GM21723 (cell line): Measurements from ENCODE around the gene PLCB3.
A peak's percentile ranks its signal among the peaks of the same experiment; 100 is the strongest.

ENCODE experiments used
- ATAC-seq: cut with Tn5 transposase; IDR thresholded peaks from one replicate; pipeline ENCODE4 v1.9.1; 2021; ENCODE audit warnings: mild to moderate bottlenecking, moderate library complexity; ENCODE audit not compliant: unreplicated experiment

Gene PLCB3

DNA sequence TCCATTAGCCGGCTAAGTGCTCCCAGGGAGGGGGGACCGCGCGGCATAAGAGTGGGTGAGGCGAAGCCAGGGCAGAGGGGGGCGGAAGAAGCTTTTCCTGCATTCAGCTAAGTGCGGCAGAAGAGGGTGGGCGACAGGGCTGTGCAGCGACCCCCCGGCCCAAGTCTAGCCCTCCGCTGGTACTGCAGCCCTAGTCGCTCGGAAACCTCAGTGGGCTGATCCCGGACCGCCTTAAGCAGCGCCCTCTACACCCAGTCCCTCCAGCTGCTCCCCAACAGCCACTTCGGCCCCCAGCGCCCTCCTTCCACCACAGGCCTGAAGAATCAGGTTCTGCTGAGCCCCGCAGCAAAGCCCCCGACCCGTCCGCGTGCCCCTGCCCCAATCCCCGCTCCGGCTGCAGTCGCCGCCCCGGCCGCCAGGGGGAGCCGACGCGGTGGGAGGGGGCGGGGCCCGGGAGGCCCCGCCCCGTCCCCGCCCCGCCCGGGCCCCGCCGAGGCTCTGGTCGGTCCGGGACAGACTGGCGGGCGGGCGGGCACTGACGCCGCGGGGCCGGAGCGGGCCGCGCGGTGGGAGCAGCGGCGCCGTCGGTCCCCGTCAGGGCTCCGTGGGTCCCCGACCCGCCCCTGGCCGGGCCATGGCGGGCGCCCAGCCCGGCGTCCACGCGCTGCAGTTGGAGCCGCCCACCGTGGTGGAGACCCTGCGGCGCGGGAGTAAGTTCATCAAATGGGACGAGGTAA is at the start of gene PLCB3:
TSS of gene PLCB3 (plus strand) at position 515 of the 737 bp plus-strand sequence. CDS start at position 635, 120 bp downstream.
- no peak for ATAC-seq

DNA sequence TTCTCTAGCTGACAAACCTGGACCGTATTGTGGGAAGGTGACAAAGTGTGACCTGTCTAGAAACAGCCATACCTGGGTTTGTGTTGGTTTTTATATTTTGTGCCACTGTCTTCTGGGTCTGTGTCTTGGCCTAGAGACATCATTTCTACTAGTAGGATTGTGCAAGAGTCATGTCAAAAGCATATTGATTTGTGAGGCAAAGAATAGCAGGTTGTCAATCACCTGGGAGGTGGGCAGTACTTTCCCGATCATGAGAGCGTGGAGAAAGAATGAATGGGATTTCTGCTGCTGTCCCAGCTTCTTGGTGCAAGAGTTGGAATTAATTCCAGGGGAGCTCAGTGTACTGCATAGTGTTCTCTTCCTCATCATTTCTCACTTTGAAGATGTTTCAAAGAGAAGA is 49.8 kb upstream of the PLCB3 start:
- no peak for ATAC-seq

DNA sequence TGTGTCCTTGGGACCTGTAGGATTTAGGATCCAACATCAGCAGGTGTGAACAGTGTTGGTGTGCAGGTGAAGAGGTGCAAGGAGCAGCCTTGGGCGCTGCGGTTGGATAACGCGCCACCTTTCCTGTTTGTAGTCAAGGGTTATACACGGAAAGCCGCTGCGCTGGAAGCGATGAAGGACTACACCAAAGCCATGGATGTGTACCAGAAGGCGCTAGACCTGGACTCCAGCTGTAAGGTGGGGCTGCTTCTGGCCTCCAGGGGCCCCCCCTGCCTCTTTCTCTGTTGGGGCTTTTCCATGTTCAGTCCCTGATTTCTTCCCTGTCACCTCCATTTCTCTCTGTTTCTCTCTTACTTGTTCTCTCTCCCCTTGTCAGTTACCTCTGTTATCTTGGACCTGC is 48.3 kb upstream of the PLCB3 start:
- no peak for ATAC-seq

DNA sequence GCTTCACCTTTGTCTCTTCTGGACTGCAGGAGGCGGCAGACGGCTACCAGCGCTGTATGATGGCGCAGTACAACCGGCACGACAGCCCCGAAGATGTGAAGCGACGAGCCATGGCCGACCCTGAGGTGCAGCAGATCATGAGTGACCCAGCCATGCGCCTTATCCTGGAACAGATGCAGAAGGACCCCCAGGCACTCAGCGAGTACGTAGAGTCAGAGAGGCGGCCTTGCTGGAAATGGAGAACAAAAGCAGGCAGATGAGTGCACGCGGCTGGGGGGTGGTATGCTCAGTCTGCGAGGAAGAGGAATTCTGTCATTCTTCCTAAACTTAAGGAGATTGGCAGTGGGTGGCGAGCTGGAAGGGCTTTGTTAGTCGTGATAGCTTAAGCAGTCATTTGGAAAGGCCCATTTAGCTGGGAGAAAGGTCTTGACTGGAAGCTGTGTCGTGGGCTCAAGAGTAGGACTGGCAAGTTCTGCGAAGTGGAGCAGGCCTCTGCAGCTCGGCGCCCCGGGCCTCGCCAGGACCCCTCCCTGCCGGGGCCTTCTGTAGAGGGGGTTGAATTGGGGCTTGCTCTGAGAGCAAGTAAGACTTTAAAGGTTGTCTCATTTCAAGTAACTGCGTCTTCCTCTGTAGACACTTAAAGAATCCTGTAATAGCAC is 47.8 kb upstream of the PLCB3 start:
- ATAC-seq, result no peak

DNA sequence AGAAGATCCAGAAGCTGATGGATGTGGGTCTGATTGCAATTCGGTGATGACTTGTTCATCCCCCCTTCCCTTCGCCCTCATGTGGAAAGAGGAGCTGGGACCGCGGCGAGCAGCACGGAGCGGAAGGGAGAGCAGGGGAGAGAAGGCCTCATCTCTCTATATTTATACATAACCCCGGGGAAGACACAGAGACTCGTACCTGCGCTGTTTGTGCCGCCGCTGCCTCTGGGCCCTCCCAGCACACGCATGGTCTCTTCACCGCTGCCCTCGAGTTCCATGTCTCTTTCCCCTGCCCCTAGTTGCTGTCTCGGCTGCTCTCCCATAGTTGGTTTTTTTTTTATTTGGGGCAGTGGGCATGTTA is 47.3 kb upstream of the PLCB3 start:
- ATAC-seq, result no peak

DNA sequence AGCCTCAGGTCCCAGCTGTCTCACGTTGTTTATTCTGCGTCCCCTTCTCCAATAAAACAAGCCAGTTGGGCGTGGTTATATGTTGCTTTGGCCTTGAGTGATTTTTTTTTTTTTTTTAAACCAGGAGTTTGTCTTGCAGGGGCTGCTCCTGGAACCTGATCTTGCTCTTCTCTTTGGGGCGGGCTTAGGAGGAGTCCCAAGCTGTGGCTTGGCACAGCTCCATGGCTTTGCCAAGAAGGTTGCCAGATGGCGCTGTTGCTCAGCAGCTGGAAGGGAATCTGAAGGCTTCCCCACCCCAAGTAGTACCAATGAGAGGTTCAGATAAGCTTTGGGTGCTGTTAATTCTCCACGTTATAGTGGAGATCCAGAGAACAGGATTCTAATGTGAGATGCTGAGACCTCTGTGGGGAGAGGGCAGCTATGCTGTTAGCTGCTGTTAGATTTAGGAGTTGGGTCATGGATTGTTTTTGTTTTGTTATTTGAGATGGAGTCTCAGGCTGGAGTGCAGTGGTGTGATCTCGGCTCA is 46.8 kb upstream of the PLCB3 start:
- ATAC-seq, result no peak

DNA sequence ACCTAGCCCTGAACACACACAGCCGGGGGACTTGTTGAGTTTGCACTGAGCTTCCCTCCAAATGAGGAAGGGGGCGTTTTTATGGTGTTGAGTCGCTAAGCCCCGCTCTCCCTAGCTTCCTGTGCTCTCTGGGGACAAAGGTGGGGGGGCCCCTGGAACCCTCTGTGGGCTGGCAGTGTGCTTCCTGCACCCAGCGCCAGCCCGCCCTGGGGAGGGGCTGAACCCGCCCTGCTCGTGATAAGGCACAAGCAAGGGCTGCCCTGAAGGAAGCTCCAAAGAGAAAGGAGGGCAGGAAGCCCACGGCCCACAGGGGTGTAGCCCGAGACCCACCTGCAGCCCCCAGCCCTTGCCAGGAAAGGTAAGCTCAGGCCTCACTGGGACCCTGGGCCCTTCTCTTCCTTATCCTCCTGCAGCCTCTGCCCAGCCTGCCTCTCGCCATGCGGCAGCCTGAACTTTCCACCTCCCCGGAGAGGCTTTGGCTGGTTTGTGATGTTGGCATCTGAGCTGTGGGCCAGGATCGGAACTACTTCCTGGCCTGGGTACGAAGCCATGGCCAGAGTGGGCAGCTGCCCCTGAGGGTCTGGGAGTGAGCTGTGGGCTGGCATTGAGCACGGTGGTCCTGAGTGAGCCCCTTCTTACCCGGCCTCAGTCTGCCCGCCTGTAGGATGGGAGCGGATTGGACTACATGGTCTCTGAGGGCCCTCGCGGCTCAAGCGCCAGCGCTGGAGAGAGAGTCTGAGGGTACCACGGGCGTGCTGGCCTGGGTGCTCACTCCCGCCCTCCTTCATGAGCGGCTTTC is 44.7 kb upstream of the PLCB3 start, which contains the start of gene FERMT3:
TSS of gene FERMT3 (plus strand) at position 265 of the 799 bp plus-strand sequence. CDS start 644 bp downstream, outside the sequence.
- ATAC-seq, result peak; percentile 4

DNA sequence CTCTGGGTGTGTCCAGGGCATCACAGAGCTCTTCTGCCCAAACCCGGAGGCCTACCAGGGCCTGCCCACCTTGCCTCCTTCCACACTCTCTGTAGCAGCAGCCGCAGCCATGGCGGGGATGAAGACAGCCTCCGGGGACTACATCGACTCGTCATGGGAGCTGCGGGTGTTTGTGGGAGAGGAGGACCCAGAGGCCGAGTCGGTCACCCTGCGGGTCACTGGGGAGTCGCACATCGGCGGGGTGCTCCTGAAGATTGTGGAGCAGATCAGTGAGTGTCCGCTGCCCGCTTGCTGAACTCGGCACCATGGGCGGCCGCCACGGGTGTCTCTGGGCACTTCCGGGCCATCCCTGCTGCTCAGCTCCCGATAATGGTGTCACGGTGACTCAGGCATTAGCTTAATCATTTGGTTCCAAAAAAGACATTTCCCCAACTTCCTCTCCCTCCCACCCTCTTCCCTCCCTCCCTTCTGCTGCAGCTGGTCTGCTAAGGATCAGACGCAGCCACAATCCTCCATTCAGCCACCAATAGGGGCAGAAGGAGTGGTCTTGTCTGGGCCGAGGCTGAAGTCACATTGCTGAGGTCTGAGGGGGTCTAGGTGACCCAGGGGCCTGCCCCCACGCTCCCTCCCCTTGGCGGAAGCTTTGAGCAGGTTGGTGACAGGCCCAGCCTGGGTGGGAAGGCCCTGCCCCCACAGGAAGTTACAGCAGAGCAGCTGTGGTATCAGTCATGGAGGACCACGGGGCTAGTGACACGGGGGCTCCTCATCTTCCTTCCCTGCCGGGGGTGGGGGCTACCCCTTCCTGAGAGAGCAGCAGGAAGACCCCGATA is 43.9 kb upstream of the PLCB3 start:
- ATAC-seq, result peak; percentile 58

DNA sequence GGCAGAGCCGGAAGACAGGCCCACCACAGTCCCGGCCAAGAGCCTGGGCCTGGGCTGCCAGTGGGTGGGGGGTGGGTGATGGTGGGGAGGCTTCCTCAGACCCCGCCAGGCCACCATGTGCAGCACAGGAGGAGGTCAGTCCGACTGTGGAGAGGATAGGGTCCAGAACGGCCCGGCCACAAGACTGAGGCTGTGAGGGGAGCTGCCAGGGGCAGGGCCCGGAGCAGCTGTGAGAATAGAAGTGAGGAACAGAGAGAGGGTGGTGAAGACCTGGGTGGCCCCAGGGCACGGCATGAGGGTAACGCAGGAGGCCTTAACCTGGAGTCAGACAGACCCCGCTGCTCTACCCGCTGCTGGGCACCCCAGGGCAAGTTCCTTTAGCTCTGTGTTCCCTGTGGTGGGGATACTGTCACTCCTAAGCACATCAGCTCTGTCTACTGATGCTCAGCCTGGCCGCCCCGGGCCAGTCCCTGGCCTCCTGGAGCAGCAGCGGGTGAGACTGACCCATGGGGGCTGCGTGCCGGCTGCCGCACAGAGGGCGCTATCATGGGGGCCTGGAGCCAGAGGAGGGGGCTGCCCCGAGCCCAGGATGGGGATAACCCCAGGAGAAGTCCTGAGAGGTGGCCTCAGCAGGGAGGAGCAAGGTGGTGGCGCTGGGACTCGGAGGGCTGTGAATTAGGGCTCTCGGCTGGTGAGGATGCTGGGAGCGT is 43.1 kb upstream of the PLCB3 start:
- ATAC-seq, result no peak

DNA sequence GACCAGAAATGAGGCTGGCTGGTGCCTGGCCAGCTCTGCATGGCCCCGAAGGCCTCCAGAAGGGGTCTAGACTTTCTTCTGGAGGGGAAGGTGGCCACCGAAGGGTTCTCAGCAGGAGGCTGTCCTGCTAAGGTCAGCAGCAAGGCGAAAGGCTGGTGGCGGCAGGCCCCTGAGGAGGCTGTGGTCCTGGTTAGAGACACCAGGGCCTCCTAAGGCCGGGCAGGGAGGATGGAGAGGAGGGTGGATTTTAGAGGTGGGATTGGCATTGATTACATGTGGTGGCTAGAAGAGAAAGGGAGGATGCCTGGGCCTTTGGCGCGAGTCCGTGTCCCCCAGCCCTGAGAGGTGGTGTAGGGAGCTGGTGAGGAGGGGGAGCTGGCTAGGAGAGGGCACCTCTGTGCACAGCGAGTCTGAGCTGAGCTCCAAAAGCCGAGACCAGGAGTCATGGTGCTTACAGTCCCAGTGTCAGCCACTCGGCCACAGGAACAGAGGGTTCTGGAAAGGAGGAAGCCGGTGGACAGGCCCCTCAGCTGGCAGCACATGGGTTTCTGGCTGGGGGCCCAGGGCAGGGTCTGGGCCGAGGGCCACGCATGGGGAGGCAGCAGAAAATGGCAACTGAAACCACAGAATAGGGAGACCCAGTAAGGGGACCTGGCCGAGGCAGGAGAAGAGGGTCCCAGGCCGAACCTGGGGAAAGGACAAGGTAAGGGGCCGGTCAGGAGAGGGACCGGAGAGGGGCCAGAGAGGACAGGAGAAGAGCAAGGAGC is 42.4 kb upstream of the PLCB3 start:
- no peak for ATAC-seq

DNA sequence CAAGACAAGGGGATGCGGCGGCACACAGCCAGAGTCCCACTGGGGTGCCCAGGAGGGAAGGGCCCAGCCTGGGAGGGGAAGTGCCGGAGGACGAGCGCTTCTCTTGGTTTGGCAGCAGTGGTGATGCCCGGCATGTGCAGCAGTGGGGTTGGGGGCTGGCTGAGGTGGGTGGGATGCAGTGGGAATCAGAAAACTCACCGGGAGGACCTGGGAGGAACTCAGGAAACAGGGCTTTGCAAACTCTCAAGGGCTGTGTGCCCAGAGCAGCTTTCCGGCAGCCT is 41.8 kb upstream of the PLCB3 start:
- ATAC-seq, result no peak

DNA sequence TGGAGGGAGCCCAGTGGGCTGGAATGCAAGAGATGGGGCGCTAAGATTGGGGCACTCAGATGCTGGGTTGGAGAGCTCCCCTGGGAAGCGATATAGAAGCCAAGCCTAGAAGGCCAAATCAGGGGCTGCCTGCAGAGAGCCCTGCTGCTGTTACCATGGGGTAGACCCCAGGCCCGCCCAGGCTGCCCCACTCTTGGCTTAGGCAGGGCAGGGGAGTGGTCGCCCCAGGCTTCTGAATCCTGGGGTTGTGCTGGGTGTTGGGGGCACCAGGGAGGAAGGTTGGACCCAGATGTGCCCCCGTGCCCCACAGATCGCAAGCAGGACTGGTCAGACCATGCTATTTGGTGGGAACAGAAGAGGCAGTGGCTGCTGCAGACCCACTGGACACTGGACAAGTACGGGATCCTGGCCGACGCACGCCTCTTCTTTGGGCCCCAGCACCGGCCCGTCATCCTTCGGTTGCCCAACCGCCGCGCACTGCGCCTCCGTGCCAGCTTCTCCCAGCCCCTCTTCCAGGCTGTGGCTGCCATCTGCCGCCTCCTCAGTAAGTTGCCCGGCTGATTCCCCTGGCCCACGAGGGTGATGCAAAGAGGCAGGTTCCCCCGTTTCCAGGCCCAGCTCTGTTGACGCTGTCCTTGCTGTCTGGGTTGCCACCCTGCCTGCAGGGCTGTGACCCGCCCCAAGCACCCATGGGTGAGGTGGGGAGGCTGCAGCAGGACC is 40.9 kb upstream of the PLCB3 start:
- ATAC-seq, result no peak

DNA sequence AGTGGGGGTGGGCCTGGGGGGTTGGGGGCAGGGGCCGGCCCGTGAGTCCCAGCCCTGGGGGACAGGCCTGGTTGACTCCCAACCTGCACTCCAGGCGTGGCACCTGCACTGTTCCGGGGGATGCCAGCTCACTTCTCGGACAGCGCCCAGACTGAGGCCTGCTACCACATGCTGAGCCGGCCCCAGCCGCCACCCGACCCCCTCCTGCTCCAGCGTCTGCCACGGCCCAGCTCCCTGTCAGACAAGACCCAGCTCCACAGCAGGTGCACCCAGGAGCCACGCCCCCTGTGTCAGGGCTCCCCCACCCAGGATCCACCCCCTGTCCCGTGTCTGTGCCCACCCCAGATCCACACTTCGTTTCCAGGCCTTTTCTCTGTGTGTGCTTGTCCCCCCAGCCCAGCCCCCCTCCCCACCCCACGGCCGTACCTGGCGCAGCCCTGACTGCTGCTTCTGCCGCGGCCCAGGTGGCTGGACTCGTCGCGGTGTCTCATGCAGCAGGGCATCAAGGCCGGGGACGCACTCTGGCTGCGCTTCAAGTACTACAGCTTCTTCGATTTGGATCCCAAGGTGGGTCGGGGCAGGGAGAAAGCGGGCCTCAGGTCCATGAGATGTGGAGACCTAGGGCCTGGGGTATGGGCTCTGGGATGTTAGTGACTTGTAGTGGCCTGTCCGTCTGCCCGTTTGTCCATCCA is 40.0 kb upstream of the PLCB3 start:
- no peak for ATAC-seq

DNA sequence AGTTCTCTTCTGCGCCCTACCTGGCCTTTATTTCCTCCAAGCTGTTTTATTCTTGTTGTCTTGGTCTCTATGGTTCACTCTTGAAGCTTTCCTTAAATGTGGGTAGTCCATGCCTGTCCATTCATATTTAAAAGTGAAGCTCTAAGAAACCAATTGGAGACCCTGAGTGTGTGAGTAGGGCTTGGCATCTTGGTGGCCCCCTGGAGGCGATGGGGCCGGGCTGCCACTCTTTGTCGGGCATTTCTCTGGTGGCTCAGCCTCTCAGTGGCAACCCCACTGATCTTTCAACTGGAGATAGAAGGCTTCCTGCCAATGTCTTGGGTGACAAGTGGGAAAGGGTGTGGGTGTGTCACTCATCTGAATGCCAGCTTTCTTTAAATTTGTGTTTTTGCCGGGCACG is 34.5 kb upstream of the PLCB3 start:
- ATAC-seq, result no peak

DNA sequence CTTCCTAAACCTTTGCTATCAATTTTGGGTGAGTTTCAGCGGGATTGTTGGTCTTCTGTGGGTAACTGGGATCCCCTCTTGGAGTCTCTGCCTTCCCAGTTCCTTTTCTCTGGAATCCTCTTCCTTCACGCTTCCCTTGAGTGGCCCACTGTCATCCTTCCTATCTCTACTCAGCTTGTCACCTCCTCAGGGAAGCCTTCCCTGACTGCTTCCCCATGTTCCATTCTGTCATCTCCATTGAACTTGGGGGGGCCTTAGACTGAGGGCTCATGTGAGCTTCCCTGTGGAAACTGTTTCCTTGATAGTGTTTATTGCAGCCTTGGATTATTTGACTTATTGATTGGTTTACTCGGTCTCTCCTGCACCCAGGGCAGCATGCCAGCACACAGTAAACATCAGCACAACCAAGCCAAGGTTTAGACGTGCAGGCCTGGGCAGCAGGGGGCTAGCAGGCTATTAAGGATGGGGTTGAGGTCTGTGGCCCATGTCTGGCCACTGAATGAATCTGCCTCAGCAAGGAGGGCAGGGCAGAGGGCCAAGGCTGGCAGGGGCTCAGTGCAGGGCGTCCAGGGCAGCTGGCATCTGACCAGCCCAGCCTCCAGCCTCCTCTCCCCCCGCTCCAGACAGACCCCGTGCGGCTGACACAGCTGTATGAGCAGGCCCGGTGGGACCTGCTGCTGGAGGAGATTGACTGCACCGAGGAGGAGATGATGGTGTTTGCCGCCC is 32.5 kb upstream of the PLCB3 start:
- ATAC-seq, result no peak

DNA sequence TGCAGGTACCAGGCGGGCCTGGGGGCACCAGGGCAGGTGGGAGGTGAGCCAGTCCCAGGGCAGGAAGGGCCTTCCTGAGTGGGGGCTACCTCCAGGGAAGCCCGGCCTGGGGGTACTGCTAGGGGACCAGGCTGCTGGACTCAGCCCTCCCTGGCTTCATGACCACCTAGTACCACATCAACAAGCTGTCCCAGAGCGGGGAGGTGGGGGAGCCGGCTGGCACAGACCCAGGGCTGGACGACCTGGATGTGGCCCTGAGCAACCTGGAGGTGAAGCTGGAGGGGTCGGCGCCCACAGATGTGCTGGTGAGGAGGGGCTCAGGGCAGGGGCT is 32.0 kb upstream of the PLCB3 start:
- ATAC-seq, result no peak

DNA sequence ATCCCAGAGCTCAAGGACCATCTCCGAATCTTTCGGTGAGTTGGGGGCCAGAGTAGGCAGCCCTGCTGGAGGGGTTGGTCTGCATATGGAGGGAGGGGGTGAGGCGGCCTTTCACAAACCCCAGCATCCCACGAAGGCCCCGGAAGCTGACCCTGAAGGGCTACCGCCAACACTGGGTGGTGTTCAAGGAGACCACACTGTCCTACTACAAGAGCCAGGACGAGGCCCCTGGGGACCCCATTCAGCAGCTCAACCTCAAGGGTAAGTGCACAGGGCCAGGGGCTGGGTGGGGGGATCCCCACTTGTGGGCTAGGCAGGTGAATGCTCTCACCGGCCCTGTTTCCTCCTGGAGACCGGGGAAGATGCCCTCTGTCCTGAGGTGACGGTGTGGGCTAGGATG is 31.6 kb upstream of the PLCB3 start:
- no peak for ATAC-seq

DNA sequence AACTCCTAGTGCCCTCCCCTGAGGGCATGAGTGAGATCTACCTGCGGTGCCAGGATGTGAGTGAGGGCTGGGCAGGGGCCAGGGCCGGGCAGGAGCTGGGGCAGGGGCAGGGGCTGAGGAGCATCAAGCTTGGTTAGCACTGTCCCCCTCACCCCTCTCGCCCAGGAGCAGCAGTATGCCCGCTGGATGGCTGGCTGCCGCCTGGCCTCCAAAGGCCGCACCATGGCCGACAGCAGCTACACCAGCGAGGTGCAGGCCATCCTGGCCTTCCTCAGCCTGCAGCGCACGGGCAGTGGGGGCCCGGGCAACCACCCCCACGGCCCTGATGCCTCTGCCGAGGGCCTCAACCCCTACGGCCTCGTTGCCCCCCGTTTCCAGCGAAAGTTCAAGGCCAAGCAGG is 31.1 kb upstream of the PLCB3 start:
- ATAC-seq, result no peak
